ENCODE data around the gene EHBP1.
"Not testable (repeated sequence)": the region's sequence is repeated elsewhere in the genome, so short reads cannot be mapped to it uniquely, and the experiment has no call there.

Gene EHBP1

DNA sequence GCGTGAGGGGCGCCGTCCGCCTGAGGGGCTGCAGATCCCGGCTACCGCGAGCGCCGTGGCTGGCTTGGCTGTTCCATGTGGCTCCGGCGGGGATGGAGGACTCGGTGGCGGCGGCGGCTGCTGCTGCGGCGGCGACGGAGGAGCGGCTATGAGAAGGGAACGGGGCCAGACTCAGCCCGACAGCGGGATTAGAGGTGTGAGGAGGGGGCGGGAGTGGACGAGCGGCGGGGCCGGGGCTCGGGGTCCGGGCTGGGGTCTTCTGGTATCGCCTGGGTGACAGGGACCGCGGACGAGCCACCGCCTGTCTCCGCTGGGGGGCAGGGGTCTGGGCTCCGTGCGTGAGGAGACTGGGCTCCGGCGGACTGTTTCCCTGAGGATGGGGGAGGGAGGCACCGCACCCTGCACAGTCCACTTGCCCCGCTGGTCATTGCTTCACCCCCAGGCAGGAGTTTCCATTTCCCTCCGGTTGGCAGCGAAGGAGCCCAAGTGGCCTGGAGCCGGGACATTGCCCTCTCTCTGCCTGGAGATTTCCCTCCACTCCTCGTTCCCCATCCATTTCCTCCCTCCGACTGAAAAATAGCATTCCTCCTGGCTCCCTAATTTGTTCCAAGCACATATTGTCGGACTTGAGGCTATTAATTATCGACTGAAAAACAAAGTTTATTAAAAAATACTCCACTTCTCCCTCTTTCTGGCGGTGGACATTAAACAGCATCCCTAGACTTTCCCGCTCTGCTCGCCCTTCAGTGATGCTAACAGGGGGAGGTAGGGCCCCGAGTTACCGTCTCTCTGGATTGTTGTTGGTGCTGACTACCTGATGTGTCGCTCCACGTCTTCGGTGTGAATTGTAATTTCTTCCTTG lies 577 bp downstream of the EHBP1 start:
- DNase-seq (ENCODE audit: low read depth) = no peak

- no peak for DNase-seq (ENCODE audit: low read depth)
Observed at GRCh38 chr2:62706721-62707521, 1.4 kb downstream of the EHBP1 start.

DNA sequence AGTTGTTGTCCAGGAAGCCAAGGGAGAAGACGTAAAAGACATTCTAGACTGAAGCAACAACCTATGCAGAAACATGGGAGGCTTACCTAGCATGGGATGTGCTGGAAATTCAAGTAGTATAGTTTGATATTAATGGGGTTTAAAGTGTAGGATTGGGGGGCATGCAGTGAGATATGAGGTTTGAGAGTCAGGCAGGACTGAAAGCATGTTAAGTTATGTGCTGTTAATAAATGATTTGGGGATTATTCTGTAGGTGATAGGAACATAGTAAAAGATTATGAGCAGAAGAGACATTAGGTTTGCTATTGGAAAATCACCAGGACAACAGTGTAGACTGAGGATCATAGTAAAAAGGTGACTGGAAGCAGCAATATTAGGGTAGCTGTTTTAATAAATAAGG lies 3.2 kb downstream of the EHBP1 start:
- DNase-seq (ENCODE audit: low read depth) = no peak

DNA sequence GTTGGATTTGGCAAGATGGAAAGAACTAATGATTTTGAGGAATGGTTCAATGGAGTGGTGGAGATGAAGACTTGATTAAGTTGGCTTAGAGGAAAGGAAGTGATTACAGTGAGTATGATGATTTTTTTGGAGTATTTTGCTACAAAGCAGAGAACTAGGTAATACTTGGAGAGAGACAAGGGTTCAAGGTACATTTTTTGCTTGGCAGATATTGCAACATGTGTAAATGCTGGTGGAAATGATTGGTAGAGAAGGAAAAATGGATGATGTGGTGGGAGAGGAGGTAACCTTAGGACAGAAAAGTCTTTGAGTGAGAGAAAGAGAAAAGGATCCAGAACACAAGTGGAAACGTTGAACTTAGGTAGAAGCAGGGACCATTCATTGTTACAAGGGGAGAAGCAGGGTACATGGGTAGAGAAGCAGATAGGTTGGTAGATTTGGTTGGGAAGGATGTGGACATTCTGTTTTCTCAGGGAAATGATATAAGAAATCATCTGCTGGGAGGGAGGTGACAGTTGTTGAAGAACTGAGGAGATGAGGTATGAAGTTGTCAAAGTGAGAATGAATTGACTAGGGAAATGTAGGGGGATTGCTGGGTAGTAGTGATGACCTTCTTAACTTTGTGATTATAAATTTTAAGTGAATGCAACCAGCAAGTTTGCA lies 6.5 kb downstream of the EHBP1 start:
- no peak for DNase-seq (ENCODE audit: low read depth)

DNA sequence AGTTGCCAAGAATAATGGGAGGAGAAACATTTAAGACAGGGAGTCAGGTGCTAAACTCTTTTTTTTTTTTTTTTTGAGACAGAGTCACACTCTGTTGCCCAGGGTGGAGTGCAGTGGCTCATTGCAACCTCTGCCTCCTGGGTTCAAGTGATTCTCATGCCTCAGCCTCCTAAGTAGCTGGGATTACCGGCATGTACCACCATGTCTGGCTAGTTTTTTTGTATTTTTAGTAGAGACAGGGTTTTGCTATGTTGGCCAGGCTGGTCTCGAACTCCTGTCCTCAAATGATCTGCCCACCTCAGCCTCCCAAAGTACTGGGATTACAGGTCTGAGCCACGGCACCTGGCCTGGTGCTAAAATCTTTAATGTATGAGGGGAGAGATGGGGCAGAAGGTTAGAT lies 7.7 kb downstream of the EHBP1 start:
- not testable (repeated sequence) for DNase-seq (ENCODE audit: low read depth)

DNA sequence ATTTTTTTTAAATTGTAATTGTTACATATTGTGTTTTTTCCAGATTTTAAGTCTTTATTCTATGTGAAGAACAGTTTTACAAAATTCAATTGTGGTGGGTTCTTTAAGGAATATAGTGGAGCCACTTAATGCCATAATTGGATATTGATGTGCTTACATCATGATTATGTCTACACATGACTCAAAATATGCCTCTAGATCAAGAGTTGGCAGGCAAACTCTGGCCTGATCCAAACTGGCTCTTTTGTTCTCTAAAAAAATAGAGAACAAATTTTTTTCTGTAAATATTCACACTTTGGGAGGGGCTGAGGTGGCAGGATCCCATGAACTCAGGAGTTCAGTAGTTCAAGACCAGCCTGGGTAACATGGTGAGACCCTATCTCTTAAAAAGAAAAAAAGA lies 8.3 kb downstream of the EHBP1 start:
- no peak for DNase-seq (ENCODE audit: low read depth)

DNA sequence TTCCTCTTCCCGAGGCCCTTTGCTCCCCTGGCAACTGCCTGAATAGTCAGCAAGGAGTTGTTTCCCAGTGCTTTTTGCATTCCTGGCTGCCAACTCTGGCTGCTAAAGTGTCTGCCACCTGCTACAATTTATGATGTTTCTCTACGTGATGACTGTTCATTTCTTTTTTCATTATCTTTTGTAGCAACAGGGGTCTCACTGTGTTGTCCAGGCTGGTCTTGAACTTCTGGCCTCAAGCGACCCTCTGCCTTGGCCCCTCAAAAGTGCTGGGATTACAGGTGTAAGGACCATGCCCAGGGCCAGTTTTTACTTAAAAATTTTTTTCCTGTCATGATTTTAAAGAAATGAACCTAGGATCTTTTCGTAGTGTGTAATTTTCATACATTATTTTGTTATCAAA lies 11.3 kb downstream of the EHBP1 start:
- DNase-seq (ENCODE audit: low read depth) = no peak

- no peak for DNase-seq (ENCODE audit: low read depth)
Observed at GRCh38 chr2:62717503-62718081, 12.1 kb downstream of the EHBP1 start.

DNA sequence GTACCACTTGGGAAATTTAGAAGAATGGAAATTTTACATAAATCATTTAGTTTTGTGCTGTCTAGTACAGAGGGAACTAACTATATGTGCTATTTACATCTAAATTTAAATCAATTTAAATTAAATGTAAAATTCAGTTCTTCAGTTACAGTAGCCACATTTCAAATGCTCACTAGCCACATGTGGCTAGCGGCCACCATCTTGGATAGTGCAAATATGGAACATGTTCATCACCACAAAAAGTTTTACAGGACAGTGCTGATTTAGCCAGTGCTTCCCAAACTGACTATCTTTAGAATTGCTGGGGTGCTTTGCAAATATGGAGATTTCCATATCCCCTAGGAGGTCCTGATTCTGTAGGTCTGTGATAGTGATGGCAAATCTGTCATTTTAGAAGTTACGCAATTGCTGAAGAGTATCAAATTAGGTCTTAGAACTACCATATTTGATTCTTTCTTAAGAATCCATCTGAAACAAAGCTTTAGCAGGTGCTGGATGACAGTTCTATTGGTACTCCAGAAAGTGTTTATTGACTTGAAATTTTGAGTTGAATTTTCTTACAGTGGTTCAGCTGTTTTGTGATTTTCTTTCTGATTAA lies 12.8 kb downstream of the EHBP1 start:
- DNase-seq (ENCODE audit: low read depth) = no peak

DNA sequence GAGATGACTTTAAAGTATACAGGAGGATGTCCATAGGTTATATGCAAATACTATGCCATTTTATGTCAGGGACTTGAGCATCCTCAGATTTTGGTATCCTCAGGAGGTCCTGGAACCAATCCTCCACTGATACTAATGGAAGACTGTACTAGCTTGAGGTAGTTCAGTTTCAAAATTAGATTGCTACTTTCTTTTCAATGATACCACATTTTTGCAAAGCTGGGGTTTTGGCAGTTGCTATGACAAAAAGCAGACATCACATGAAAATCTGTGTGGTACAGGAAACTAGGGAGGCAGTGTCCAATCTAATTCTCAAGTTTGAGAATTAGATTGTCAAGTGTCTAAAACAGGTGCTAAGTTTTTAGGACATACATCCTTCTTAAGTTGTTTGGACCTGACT lies 14.2 kb downstream of the EHBP1 start:
- no peak for DNase-seq (ENCODE audit: low read depth)

DNA sequence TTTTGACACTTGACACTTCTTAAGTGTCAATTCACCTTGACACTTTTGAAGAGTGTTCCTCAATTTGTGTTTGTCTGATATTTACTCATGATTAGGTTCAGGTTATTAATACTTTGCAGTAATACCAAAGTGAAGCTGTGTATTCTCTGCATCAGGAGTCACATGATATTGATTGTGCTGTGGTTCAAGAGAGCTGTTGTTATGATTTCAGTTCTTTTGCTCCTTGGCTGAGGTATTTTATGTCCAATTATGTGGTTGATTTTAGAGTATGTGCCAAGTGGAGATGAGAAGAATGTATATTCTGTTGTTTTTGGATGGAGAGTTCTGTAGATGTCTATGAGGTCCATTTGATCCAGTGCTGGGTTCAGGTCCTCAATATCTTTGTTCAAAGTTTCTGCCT lies 17.2 kb downstream of the EHBP1 start:
- DNase-seq (ENCODE audit: low read depth) = no peak

GRCh38 chr2:62723253-62723652 lies 17.7 kb downstream of the EHBP1 start:
- no peak for DNase-seq (ENCODE audit: low read depth)

DNA sequence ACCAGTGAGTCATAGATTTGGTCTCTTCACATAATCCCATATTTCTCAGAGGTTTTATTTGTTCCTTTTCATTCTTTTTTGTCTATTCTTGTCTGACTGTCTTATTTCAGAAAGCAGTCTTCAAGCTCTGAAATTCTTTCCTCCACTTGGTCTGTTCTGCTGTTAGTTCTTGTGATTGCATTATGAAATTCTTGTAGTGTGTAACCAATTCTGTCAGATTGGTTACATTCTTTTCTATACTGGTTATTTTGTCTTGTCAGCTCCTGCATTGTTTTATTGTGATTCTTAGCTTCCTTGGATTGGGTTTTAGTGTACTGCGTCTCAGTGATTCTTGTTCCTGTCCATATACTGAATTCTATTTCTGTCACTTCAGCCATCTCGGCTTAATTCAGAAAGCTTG lies 18.6 kb downstream of the EHBP1 start:
- no peak for DNase-seq (ENCODE audit: low read depth)

DNA sequence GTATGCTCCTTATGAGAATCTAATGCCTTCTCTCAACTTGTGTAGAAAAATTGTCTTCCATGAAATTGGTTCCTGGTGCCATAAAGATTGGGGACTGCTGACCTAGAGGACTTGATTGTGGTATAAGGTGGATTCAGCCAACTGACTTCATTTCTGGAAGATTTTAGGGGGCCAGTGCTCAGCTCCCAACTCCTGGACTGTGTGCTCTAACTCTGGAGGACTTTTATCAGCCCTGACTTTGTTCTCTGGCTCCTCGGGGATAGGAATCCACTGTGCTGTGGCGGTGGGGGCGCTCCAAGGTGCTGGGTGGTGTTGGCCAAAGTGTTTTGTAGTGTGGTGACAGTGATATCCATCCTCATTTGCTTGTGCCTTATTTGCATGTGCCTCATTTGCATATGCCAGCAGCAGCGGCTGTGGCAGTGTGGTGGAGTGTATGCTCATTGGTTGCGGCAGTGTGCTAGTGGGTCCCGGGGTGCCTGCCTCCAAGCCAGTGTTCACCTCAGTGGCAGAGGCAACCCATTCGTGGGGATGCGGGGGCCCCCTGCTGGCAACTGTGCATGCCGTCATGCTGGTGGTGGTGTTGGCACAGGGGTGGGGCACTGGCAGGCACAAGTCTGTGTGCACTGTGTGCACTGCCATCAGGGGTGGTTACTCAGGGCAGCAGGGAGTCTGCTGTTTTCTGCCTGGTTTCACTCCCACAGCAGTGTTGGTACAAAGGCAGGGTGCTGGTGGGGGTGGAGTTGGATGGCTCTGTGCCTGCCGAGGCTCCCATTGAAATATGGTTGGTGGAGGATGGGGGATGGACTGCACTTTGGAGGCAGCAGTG lies 19.6 kb downstream of the EHBP1 start:
- no peak for DNase-seq (ENCODE audit: low read depth)

DNA sequence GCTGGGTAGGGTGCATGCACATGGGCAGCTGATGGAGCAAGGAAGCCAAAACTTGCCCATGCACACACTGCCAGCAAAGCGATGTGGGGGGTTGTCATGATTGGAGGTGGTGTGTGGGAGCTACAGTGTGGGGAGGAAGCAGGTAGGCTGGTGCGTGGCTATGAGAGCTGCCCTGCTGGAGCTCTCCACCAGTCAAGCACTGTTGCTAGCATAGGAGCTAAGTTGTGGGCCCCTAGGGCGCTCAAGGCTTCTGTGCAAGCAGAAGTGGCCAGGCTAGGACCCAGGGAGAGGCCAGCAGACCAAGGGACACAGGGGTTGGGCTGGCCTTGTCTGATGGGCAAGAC lies 20.2 kb downstream of the EHBP1 start:
- DNase-seq (ENCODE audit: low read depth) = no peak

- no peak for DNase-seq (ENCODE audit: low read depth)
Observed at GRCh38 chr2:62727259-62727867, 21.9 kb downstream of the EHBP1 start.

DNA sequence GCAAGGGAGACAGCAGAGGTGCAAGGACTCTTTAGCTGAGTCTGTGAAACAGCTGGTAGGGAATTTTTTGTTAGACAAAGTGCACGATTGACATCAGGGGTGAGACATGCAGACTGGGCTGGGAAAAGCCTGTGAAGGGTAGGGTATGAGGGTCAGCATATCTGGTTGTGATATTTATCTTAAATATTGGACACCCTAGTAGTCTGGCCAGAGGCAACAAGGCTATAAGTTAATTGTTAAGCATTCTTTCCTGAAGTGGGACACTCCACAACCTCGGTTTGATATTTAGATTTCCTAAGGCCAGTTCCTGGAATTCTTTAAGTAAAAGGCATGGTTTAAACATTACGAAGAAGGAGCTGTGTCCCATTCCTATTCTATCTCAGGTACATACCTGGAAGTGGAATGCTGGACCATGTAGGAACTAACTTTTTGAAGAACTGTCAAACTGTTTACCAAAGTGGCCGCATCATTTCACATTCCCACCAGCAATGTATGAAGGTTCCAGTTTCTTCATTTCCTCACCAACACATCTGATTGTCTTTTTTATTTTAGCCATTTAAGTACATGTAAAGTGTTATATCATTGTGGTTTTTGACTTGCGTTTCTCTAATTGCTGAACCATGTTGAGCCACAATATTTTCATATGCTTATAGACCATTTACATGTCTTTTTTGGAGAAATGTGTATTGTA lies 22.5 kb downstream of the EHBP1 start:
- no peak for DNase-seq (ENCODE audit: low read depth)

DNA sequence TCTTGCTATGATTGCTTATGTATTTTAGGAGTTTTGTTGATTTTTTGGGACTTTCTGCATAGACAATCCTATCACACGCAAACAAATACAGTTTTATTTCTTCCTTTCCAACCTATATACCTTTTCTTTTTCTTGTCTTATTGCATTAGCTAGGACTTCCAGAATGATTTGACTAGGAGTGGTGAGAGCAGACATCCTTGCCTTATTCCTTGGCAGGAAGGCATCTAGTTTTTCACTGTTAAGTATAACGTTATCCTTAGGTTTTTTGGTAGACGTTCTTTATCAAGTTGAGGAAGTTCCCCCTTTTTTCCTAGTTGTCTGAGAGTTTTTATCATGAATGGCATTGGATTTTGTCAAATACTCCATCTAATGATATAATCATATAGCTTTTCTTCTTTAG lies 25.8 kb downstream of the EHBP1 start:
- DNase-seq (ENCODE audit: low read depth) = no peak

DNA sequence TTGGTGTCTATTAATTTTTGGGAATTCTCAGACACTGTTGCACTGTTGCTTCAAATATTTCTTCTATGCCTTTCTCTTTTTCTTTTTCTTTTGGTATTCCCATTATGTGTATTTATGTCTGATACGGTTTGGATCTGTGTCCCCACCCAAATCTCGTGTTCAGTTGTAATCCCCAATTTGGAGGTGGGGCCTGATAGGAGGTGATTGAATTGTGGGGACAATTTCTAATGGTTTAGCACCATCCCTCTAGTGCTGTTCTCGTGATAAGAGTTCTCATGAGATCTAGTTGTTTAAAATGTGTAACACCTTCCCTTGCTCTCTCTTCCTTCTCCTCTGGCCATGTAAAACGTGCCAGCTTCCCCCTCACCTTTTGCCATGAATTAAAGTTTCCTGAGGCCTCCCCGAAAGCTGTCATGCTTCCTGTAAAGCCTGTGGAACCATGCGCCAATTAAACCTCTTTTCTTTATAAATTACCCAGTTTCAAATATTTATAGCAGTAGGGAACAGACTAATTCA lies 26.8 kb downstream of the EHBP1 start:
- no peak for DNase-seq (ENCODE audit: low read depth)

- DNase-seq (ENCODE audit: low read depth) = no peak
Observed at GRCh38 chr2:62733546-62733945, 28.0 kb downstream of the EHBP1 start.
